Ascending aorta (tissue), 2 donors: ENCODE data around the gene PPCDC. TPM values are rescaled to one million over a fixed set of nuclear protein-coding genes. Genes with fewer than 3 reads are reported as not detected.

Experiments used
- DNase-seq, 2 donors: peaks; one replicate each; pipeline ENCODE4 v3.0.0-alpha.2; 2019; ENCODE audit warnings: low spot score in 2 of 2
- H3K27ac ChIP-seq, 2 donors: fragments of 200-600 bp; sonication (generic); one replicate each; pipeline ENCODE4 v1.5.1; 2016 to 2017; ENCODE audit warnings: mild to moderate bottlenecking in 1 of 2
- H3K27me3 ChIP-seq: fragments of 200-600 bp; sonication (generic); one replicate; pipeline ENCODE4 v1.5.1; 2017
- H3K36me3 ChIP-seq, 2 donors: fragments of 200-600 bp; sonication (generic); one replicate each; pipeline ENCODE4 v1.5.1; 2016
- H3K4me1 ChIP-seq, 2 donors: fragments of 200-600 bp; sonication (generic); one replicate each; pipeline ENCODE4 v1.5.1; 2016 to 2017; ENCODE audit warnings: mild to moderate bottlenecking in 1 of 2
- H3K4me3 ChIP-seq, 2 donors: fragments of 200-600 bp; sonication (generic); one replicate each; pipeline ENCODE4 v1.5.1; 2016 to 2017; ENCODE audit warnings: mild to moderate bottlenecking in 1 of 2
- H3K9me3 ChIP-seq, 2 donors: fragments of 200-600 bp; sonication (generic); one replicate each; pipeline ENCODE4 v1.5.1; 2016
- CTCF ChIP-seq, 3 experiments: fragments of 200-600 bp in 2 of 3; fragments of 450-650 bp in 1 of 3; sonication (generic) in 2 of 3; IDR thresholded peaks; one replicate each; pipeline ENCODE4 v1.5.1; 2016 to 2019; ENCODE audit warnings: antibody characterized with exemption in 3 of 3, mild to moderate bottlenecking in 1 of 3, moderate library complexity in 1 of 3
- intact Hi-C: fragments of 100-400 bp; cut with DNase I; formaldehyde crosslinking; loops from one replicate; pipeline ENCODE4 v1.15.1; 2023
- total RNA-seq: library from RNA; depleted of rRNA; stranded (reverse); fragments of >200 nt; gene quantifications from one replicate; pipeline ENCODE4 v1.1.0, GENCODE V29; 2016

The PPCDC gene
- total RNA-seq, 1 donor from 2014 or later, result 8.9 TPM

GRCh38 chr15:74982183-74982582 is 41.2 kb upstream of the PPCDC start:
- Histone ChIP-seq H3K4me3 (no peak overlapping the region), H3K27me3 (no peaks in the 10 kb centered on the region), H3K27ac (no peak overlapping the region), H3K36me3 (no peaks in the 10 kb centered on the region), H3K4me1 (no peaks in the 10 kb centered on the region), H3K9me3 (no peaks in the 10 kb centered on the region)
- TF ChIP-seq CTCF (IDR thresholded peaks at IDR 0.05), result no peak
- intact Hi-C loops, result no loop called here
- DNase-seq, result no peak

DNA sequence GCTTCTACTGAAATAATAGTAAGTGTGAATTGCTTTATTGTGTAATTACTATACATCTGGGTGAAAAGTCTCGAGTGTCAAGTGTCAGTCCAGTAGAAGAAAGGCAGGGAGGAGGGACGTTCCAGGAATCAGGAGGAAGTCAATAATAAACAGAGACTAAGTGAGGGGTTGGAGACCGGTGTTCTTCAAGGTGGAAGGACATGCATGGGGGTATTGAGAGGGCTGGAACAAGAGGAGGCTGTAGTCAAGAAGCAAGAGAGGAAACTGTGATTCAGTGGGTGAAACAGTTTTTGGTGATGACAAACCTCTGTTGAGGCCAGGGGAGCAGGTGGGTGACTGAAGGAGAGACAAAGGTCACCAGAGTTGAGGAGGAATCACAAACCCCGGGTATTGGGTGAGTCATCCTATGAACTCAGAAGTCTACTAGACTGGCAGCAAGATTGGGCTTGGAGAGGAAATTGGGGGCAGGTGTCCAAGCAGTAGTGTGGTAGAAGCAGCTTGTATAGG is 39.6 kb upstream of the PPCDC start:
- TF ChIP-seq CTCF (IDR thresholded peaks at IDR 0.05), result no peak
- Histone ChIP-seq H3K27me3 (no peaks in the 10 kb centered on the region), H3K9me3 (no peaks in the 10 kb centered on the region), H3K36me3 (no peaks in the 10 kb centered on the region), H3K4me1 (no peaks in the 10 kb centered on the region), H3K27ac (no peak overlapping the region), H3K4me3 (no peak overlapping the region)
- intact Hi-C loops, result no loop called here
- no peak for DNase-seq

GRCh38 chr15:74988007-74988800 is 35.2 kb upstream of the PPCDC start:
- H3K4me3 ChIP-seq, result no peak overlapping the region
- H3K27ac ChIP-seq, result no peak overlapping the region
- H3K9me3 ChIP-seq, result no peaks in the 10 kb centered on the region
- H3K36me3 ChIP-seq, result no peaks in the 10 kb centered on the region
- intact Hi-C loops, result no loop called here
- no peak for DNase-seq
- TF ChIP-seq CTCF (IDR thresholded peaks at IDR 0.05), result peak in 1 of 3 experiments; percentile 19
- no peaks in the 10 kb centered on the region for H3K4me1 ChIP-seq
- H3K27me3 ChIP-seq, result no peaks in the 10 kb centered on the region

GRCh38 chr15:74989527-74989926 is 33.9 kb upstream of the PPCDC start:
- H3K4me3 ChIP-seq, result no peak overlapping the region
- no peaks in the 10 kb centered on the region for H3K9me3 ChIP-seq
- H3K36me3 ChIP-seq, result no peaks in the 10 kb centered on the region
- no peak for TF ChIP-seq CTCF (IDR thresholded peaks at IDR 0.05)
- DNase-seq, result no peak
- H3K27me3 ChIP-seq, result no peaks in the 10 kb centered on the region
- intact Hi-C loops, result no loop called here
- H3K4me1 ChIP-seq, result no peaks in the 10 kb centered on the region
- no peak overlapping the region for H3K27ac ChIP-seq

DNA sequence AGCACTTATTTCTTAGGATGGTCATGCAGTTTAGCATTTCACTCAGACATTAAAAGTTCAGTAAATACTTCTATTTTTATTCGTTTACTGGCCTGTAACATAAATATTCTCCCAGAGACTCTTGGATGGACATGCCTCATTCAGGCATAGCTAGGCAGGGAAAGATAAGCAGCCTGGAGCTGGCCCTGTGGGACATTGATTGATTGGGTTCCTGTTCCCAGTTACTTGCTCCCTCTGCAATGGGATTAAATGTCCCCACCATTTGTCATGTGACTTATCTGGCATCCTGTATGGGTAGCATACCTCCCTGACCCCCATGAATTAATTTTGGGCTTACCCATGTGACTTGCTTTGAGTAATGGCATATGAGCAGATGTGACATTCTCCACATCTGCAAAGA is 30.8 kb upstream of the PPCDC start:
- Histone ChIP-seq H3K4me3 (no peak overlapping the region), H3K27ac (no peak overlapping the region), H3K9me3 (no peaks in the 10 kb centered on the region), H3K27me3 (no peaks in the 10 kb centered on the region), H3K36me3 (no peaks in the 10 kb centered on the region), H3K4me1 (peaks cover 5 to 8% of the 10 kb centered on the region in 2 donors)
- no peak for DNase-seq
- no peak for TF ChIP-seq CTCF (IDR thresholded peaks at IDR 0.05)
- intact Hi-C loops, result no loop called here
